Ectodermal cell (in vitro differentiated cells): Measurements from ENCODE around the gene ARHGEF12.
"Not testable (repeated sequence)": the region's sequence is repeated elsewhere in the genome, so short reads cannot be mapped to it uniquely, and the experiment has no call there.

ENCODE experiments used
- H3K27ac ChIP-seq: 2 replicates; pipeline ENCODE4 v1.7.0; 2013; ENCODE audit warnings: mild to moderate bottlenecking, low read depth, low read length; ENCODE audit not compliant: insufficient read depth, poor library complexity, severe bottlenecking
- H3K27me3 ChIP-seq: 2 replicates; pipeline ENCODE4 v1.7.0; 2013; ENCODE audit warnings: mild to moderate bottlenecking, low read length; ENCODE audit not compliant: insufficient read depth, control insufficient read depth, poor library complexity, severe bottlenecking
- H3K36me3 ChIP-seq: one replicate; pipeline ENCODE4 v1.7.0; 2013; ENCODE audit warnings: low read length; ENCODE audit not compliant: control insufficient read depth, insufficient read depth
- H3K4me1 ChIP-seq: one replicate; pipeline ENCODE4 v1.7.0; 2013; ENCODE audit warnings: low read length; ENCODE audit not compliant: control insufficient read depth, insufficient read depth
- H3K4me3 ChIP-seq: 2 replicates; pipeline ENCODE4 v1.7.0; 2013; ENCODE audit warnings: low read depth, low read length, control low read depth; ENCODE audit not compliant: insufficient read depth
- H3K9me3 ChIP-seq: 2 replicates; pipeline ENCODE4 v1.7.0; 2013; ENCODE audit warnings: mild to moderate bottlenecking, low read length, moderate library complexity; ENCODE audit not compliant: control insufficient read depth
- WGBS, 2 experiments: methylation state at CpG; one replicate each; pipeline ENCODE4 v1.1.7; 2013; ENCODE audit warnings: missing lambda C conversion rate in 2 of 2; 5-methylcytosine and 5-hydroxymethylcytosine counted together

The ARHGEF12 gene

DNA sequence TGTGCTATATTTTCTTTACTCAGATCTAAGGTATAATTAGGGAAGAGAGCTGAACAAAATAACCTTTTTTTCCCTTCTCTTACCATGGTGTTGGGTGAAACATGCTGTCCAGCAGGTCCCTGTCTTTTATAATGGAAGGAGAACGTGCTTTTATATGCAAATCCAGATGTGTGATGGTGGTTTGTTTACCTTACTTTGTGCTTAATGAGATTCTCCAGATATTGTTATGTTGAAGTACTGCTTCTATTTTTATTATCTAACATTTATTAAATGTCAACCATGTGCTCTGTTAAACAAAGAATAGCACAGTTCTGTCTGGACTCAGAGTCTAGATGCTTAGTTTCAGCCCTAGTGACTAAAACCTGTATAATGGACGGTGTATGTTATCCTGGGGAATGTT, 165.2 kb downstream of the ARHGEF12 start:
- Histone ChIP-seq H3K27me3 (no peaks in the 10 kb centered on the region), H3K4me3 (no peak overlapping the region), H3K36me3 (no peaks in the 10 kb centered on the region), H3K4me1 (peaks cover 6% of the 10 kb centered on the region), H3K27ac (no peak overlapping the region), H3K9me3 (no peaks in the 10 kb centered on the region)
- WGBS, 2 experiments, result 42 to 58% methylated on average over 2 of the region's 2 CpGs

DNA sequence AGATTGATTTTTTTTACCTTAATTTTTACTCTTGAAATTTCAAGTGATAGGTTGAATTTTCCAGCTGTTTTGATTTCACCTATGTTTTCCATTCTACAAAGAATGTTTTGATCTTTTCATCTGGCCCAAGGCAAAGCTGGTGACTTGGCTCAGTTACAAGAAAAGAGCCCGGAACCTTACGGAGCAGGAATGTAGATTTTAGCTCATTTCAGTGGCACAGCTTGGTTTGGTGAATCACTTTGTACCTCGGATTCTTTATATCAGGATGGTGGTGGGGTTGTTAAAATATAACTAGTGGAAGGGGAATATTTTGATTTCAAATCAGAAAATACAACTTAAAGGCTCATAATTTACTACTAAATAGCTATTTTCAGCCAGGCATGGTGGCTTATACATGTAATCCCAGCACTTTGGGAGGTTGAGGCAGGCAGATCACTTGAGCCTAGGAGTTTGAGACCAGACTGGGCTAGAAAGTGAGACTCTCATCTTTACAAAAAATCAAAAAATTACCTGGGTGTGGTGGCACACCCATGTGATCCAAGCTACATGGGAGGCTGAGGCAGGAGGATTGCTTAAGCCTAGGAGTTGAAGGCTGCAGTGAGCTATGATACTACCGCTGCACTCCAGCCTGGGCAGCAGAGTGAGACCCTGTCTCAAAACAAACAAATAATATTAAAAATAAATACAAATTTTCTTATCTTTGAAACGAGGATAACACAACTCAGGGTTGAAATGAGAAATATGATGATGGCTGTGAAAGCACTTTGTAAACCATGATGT, 166.0 kb downstream of the ARHGEF12 start:
- H3K4me1 ChIP-seq, result peaks cover 6% of the 10 kb centered on the region
- H3K27ac ChIP-seq, result no peak overlapping the region
- 77 to 79% methylated on average over 4 of the region's 5 CpGs for WGBS, 2 experiments
- no peak overlapping the region for H3K4me3 ChIP-seq
- no peaks in the 10 kb centered on the region for H3K9me3 ChIP-seq
- H3K36me3 ChIP-seq, result no peaks in the 10 kb centered on the region
- H3K27me3 ChIP-seq, result no peaks in the 10 kb centered on the region

DNA sequence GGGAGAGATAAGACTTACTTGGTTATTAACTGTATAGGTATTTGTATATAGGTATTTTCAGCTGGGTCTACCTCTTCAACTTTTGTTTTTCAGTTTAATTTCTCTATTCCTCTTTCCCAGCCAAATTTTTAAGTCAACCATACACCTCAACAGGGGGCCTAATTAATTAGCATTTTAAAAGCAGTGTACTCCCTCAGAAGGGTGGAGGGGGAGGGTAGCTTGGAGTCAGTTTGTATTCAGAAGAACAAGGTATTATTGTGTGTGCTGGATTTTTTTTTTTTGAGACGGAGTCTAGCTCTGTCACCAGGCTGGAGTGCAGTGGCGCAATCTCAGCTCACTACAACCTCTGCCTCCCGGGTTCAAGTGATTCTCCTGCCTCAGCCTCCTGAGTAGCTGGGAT, 167.3 kb downstream of the ARHGEF12 start:
- not testable (repeated sequence) for H3K9me3 ChIP-seq, H3K27me3 ChIP-seq, H3K4me3 ChIP-seq, H3K36me3 ChIP-seq, H3K27ac ChIP-seq, H3K4me1 ChIP-seq
- WGBS, 2 experiments, result 56 to 62% methylated on average over 3 of the region's 3 CpGs

DNA sequence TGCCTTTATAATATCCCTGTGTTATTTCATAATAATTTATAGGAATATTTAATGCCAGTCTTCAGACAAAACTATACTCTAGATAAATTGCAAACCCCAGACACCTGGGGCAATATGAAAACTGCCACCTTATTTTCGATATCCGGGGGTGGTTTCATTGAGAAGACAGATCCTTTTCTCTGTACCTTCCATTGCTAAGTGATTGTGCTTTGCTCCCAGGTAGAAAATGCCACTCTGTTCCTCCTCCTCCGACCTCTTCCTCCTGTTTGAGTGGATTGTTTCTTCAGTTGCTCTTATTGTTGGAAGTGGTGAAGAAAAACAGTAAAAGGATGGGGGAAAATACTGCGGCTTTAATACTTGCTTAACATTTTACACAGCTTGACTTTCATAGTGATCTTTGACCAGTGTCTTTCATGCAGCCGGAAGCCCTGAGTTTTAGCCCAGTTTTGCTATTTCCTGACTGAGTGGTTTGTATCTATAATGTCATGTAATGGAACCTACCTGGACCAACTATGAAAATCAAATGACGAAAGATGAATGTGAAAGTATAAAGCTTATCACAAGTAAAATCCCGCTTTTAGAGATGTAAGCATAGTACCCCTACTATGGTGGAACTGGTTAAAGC, 169.7 kb downstream of the ARHGEF12 start:
- Histone ChIP-seq H3K4me1 (peaks cover 6% of the 10 kb centered on the region), H3K36me3 (no peaks in the 10 kb centered on the region), H3K9me3 (no peaks in the 10 kb centered on the region), H3K27me3 (peaks cover 11% of the 10 kb centered on the region), H3K4me3 (no peak overlapping the region), H3K27ac (no peak overlapping the region)
- WGBS, 2 experiments, result 90 to 92% methylated on average over 6 to 7 of the region's 7 CpGs

DNA sequence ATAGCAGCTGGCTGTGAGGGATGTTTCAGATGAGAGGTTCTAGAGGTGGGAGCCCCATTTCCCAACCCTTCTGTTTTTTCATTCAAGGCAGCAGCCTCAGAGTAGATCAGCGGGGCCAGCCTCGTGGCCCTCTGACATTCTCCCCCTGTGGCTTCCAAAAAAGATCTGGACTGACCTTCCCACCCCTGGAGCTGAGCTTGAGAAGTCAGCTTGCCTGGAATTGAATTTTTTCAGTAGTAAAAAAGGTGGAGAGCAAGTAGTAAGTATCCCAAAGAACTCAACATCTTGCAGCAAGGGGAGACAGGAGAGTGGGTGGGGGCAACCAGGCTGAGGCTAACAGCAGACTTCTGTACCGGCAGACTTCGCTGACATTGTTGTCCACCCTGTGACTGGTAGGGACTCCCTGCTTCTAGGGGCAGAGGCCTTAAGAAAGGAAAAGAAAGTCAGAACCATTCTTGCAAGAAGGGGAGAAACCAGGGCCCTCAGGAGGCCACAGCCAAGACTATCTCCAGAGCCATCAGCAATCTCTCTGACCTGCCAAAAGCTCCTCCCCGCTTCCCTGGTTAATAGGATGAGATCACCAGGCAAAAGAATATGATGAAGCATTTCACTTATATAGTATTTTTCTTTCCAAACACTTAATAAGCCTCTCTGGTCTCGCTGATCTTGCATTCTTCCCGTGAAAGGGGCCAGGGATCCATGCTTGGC, 173.3 kb downstream of the ARHGEF12 start:
- Histone ChIP-seq H3K4me3 (no peak overlapping the region), H3K27me3 (peaks cover 42% of the 10 kb centered on the region), H3K27ac (no peak overlapping the region), H3K9me3 (no peaks in the 10 kb centered on the region), H3K4me1 (no peaks in the 10 kb centered on the region), H3K36me3 (no peaks in the 10 kb centered on the region)
- WGBS, 2 experiments, result 89 to 92% methylated on average over 7 of the region's 7 CpGs

DNA sequence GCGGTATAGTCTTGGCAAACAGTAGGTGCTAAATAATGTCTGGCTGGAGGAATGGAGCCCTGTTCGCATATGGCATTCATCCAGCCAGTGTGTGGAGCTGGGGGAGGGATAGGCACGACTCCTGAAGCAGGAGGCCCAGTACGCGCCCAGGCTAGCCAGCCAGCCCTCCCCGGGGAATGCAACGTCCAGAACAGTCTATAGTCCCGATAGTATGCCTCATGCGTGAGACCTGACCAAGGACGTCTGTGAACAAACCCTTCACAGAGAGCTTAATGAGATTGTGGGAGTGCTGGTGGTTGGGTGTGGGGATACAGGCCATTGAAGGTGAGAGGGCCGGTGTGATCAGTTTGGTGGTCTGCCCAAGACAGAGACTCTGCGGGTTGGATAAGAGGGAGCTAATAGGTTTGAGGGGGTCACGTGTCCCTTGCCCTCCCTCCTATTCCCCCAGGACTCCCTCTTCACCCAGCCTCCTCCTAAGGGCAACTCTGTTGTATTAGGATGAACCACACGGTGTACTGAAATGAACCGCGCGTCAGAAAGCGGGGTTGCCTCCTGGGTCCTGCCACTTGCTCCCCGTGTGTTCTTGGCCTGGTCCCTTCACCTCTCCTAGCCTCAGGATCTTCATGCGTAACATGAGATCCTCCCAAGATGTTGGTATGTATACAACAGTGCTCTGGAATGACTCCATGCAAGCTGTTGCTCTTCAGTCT, 174.3 kb downstream of the ARHGEF12 start:
- H3K36me3 ChIP-seq, result no peaks in the 10 kb centered on the region
- WGBS, 2 experiments, result 87% methylated on average over 20 of the region's 20 CpGs
- no peak overlapping the region for H3K4me3 ChIP-seq
- no peaks in the 10 kb centered on the region for H3K4me1 ChIP-seq
- peaks cover 52% of the 10 kb centered on the region for H3K27me3 ChIP-seq
- H3K9me3 ChIP-seq, result no peaks in the 10 kb centered on the region
- H3K27ac ChIP-seq, result no peak overlapping the region

DNA sequence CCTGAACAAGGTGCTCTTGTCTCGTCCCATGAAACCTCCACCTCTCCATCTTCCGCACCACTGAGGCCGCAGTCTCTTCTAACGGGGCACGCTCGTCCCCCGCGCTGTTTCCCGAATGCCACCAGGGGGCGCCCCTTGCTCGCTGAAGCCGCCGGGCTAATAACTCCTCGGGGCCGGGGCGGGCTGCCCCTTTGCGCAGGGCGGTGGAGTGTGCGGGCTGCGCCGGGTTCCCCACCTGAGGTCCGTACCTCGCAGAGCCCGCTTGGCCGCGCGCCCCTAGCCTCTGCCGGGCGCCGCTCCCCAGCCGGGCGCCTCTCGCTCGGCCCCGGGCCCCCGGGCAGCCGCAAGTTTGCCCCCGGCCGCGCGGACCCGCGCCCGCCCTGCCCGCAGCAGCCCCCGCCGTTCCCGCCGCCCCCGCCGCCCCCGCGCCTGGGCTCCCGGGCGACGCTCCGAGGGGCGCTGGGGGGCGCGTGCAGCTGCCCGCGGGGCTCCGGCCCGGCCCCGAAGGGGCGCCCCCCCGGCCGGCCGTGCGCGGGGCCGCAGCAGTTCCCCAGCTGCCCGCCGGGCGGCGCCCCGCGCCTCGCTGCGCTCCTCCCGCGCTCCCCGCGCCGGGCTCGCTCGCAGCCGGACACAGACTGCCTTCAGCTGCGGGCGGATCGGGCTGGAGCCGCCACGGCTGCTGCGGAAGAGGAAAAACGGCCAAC, 175.1 kb downstream of the ARHGEF12 start, which contains the start of gene GRIK4:
TSS of gene GRIK4 (plus strand) at position 633 of the 704 bp plus-strand sequence. CDS start 148,571 bp downstream, outside the sequence.
- no peaks in the 10 kb centered on the region for H3K36me3 ChIP-seq
- H3K4me3 ChIP-seq, result peak within 1 kb of the TSS; percentile 43
- no peaks in the 10 kb centered on the region for H3K9me3 ChIP-seq
- no peaks in the 10 kb centered on the region for H3K4me1 ChIP-seq
- WGBS, 2 experiments, result 2% methylated on average over 95 of the region's 95 CpGs
- no peak within 1 kb of the TSS for H3K27ac ChIP-seq
- peaks cover 57% of the 10 kb centered on the region for H3K27me3 ChIP-seq

DNA sequence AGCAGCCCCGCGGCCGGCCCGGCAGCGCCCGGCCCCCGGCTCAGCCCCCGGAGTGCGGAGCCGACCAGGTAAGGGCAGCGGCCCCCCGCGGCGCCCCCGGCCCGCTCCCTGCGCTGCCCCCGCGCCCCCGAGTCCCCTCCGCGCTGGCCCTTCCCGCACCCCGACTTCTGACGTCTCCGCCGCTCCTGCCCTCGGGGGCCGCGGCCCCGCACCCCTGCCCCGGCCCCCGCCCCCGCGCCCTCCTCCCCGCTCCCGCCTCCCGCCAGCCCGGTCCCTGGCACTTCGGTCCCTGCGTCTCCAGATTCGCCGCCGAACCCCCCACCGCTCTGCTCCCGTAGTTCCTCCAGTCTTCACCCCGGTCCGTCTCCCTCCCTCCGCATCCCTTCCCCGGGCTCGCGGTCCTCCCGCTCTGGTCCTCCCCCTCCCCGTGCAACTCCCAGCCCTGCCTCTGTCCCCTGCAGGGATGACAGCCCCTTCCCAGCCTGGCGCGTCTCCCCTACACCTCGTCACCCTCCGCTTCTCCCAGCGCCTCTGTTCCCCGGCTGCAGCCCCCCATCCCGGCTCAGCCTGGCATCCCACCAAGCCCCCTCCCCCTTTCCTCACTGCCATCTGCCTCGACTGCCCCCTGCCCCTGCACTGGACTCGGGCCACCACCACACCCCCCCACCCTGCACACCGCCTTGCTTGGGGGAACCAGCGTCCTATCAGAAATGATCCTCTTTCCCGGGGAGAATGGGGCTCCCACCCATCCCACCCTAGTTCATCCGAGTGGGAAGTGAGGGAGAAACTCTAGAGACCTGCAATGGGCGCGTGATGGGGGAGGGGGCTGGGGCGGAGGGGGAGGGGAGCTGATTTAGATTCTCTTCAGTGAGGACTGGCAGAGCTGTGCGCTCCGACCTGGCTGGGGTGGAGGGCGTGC, 175.9 kb downstream of the ARHGEF12 start:
- Histone ChIP-seq H3K27ac (no peak overlapping the region), H3K4me1 (peaks cover 4% of the 10 kb centered on the region), H3K36me3 (no peaks in the 10 kb centered on the region), H3K4me3 (peak overlapping the region; percentile 35), H3K9me3 (no peaks in the 10 kb centered on the region), H3K27me3 (peaks cover 62% of the 10 kb centered on the region)
- 5 to 7% methylated on average over 64 to 73 of the region's 73 CpGs for WGBS, 2 experiments
